HepG2 (cell line): ENCODE results near the gene SLC16A5. TPM values are rescaled to one million over a fixed set of nuclear protein-coding genes. Genes with fewer than 3 reads are reported as not detected.
A peak's percentile ranks its signal among the peaks of the same experiment; 100 is the strongest.

Source experiments
- CCDC6 ChIP-seq: sonication (generic); formaldehyde crosslinking; IDR thresholded peaks from 2 replicates; pipeline ENCODE4 v1.8.1; 2022; ENCODE audit warnings: mild to moderate bottlenecking, missing genetic modification reagents, moderate library complexity
- CEBPB ChIP-seq: IDR thresholded peaks from 2 replicates; pipeline ENCODE4 v1.6.1; 2011; ENCODE audit warnings: low read depth, low read length, improper control_type of control experiment, borderline replicate concordance
- EP300 ChIP-seq, 3 experiments: sonication (generic) in 1 of 3; formaldehyde crosslinking in 1 of 3; IDR thresholded peaks; 2 replicates each; pipeline versions ENCODE4 v1.5.1 to v1.6.1; 2011 to 2020; ENCODE audit warnings: low read depth in 2 of 3, low read length in 2 of 3, borderline replicate concordance in 1 of 3, improper control_type of control experiment in 1 of 3, mild to moderate bottlenecking in 1 of 3, missing genetic modification reagents in 1 of 3, moderate library complexity in 1 of 3
- EZH2 ChIP-seq: conservative IDR thresholded peaks from 2 replicates; pipeline ENCODE4 v1.6.1; 2012; ENCODE audit warnings: mild to moderate bottlenecking, low read depth, low read length, moderate library complexity
- KDM2A ChIP-seq: sonication (generic); formaldehyde crosslinking; IDR thresholded peaks from 2 replicates; pipeline ENCODE4 v1.4.0; 2020; ENCODE audit warnings: low read depth, missing genetic modification reagents, borderline replicate concordance
- MAFK ChIP-seq, 2 experiments: IDR thresholded peaks in 1 of 2; conservative IDR thresholded peaks in 1 of 2; 2 replicates each; pipeline ENCODE4 v1.6.1; 2011; ENCODE audit warnings: improper control_type of control experiment in 2 of 2, low read length in 2 of 2
- MTF1 ChIP-seq: sonication (generic); formaldehyde crosslinking; IDR thresholded peaks from 2 replicates; pipeline ENCODE4 v1.5.0; 2020; ENCODE audit warnings: missing genetic modification reagents
- MXD4 ChIP-seq: IDR thresholded peaks from 2 replicates; pipeline ENCODE4 v1.6.1; 2016; ENCODE audit warnings: mild to moderate bottlenecking, missing biosample characterization, missing genetic modification reagents
- PHF5A ChIP-seq: IDR thresholded peaks from one replicate; pipeline ENCODE4 v1.6.1; 2018; ENCODE audit warnings: low read depth, missing genetic modification reagents; ENCODE audit not compliant: unreplicated experiment
- RBAK ChIP-seq: sonication (generic); formaldehyde crosslinking; IDR thresholded peaks from 2 replicates; pipeline ENCODE4 v1.5.1; 2020; ENCODE audit warnings: mild to moderate bottlenecking, missing genetic modification reagents
- SAFB2 ChIP-seq: sonication (generic); formaldehyde crosslinking; IDR thresholded peaks from 2 replicates; pipeline ENCODE4 v1.5.1; 2020; ENCODE audit warnings: missing genetic modification reagents, low read depth, mild to moderate bottlenecking, borderline replicate concordance
- TARDBP ChIP-seq: sonication (generic); formaldehyde crosslinking; IDR thresholded peaks from 2 replicates; pipeline ENCODE4 v1.8.0; 2022; ENCODE audit warnings: mild to moderate bottlenecking, missing genetic modification reagents
- TOPORS ChIP-seq: sonication (generic); formaldehyde crosslinking; IDR thresholded peaks from 2 replicates; pipeline ENCODE4 v1.8.0; 2023; ENCODE audit warnings: mild to moderate bottlenecking, missing genetic modification reagents
- ZFP36L2 ChIP-seq: sonication (generic); formaldehyde crosslinking; IDR thresholded peaks from 2 replicates; pipeline ENCODE4 v1.4.0; 2020; ENCODE audit warnings: missing genetic modification reagents
- ZKSCAN8 ChIP-seq: IDR thresholded peaks from 2 replicates; pipeline ENCODE4 v1.6.1; 2016; ENCODE audit warnings: borderline replicate concordance, missing genetic modification reagents, missing compliant biosample characterization
- ZNF350 ChIP-seq: sonication (generic); formaldehyde crosslinking; IDR thresholded peaks from 2 replicates; pipeline ENCODE4 v1.4.0; 2020; ENCODE audit warnings: mild to moderate bottlenecking, low read depth, missing genetic modification reagents, borderline replicate concordance
- ZNF446 ChIP-seq: sonication (generic); formaldehyde crosslinking; IDR thresholded peaks from 2 replicates; pipeline ENCODE4 v1.5.0; 2020; ENCODE audit warnings: mild to moderate bottlenecking, missing genetic modification reagents
- ZNF549 ChIP-seq: sonication (generic); formaldehyde crosslinking; IDR thresholded peaks from 2 replicates; pipeline ENCODE4 v1.5.0; 2020; ENCODE audit warnings: missing genetic modification reagents
- ZNF558 ChIP-seq: sonication (generic); formaldehyde crosslinking; IDR thresholded peaks from 2 replicates; pipeline ENCODE4 v1.9.0; 2022; ENCODE audit warnings: mild to moderate bottlenecking, missing genetic modification reagents, borderline replicate concordance
- ZNF619 ChIP-seq: sonication (generic); formaldehyde crosslinking; IDR thresholded peaks from 2 replicates; pipeline ENCODE4 v1.4.0; 2020; ENCODE audit warnings: mild to moderate bottlenecking, missing genetic modification reagents
- ZNF749 ChIP-seq: sonication (generic); formaldehyde crosslinking; IDR thresholded peaks from 2 replicates; pipeline ENCODE4 v1.8.0; 2022; ENCODE audit warnings: mild to moderate bottlenecking, missing genetic modification reagents, moderate library complexity, borderline replicate concordance
- ZNF772 ChIP-seq: sonication (generic); formaldehyde crosslinking; IDR thresholded peaks from 2 replicates; pipeline ENCODE4 v1.5.0; 2020; ENCODE audit warnings: mild to moderate bottlenecking, missing genetic modification reagents
- ZNF792 ChIP-seq: IDR thresholded peaks from 2 replicates; pipeline ENCODE4 v1.6.1; 2016
- polyA plus RNA-seq, 8 experiments: library from polyadenylated mRNA; depleted of rRNA in 3 of 8; stranded (reverse) in 7 of 8; unstranded in 1 of 8; fragments of >200 nt; fragmentation: Illumina TruSeq in 4 of 8; extraction: Trizol in 4 of 8; gene quantifications; 2 replicates each; pipeline versions ENCODE4 v1.2.1 to v1.2.3, GENCODE V29; 2011 to 2016; ENCODE audit warnings: low read depth in 4 of 8, missing spikeins in 1 of 8, mixed read lengths in 1 of 8; ENCODE audit not compliant: insufficient read depth in 1 of 8
- total RNA-seq, 5 experiments: library from RNA; depleted of rRNA; stranded (reverse); fragments of >200 nt; fragmentation: Illumina TruSeq; extraction: Trizol; gene quantifications; 2 replicates each; pipeline ENCODE4 v1.2.3, GENCODE V29; 2016; ENCODE audit warnings: low read depth in 1 of 5
- TF ChIP-seq, protein P1 (sequence below): sonication (generic); formaldehyde crosslinking; IDR thresholded peaks from 2 replicates; pipeline ENCODE4 v1.4.0; 2020; ENCODE audit warnings: missing genetic modification reagents, borderline replicate concordance
- TF ChIP-seq, protein P2 (sequence below): IDR thresholded peaks from 2 replicates; pipeline ENCODE4 v1.6.1; 2016; ENCODE audit warnings: missing genetic modification reagents, missing compliant biosample characterization
- TF ChIP-seq, protein P3 (sequence below): sonication (generic); formaldehyde crosslinking; IDR thresholded peaks from 2 replicates; pipeline ENCODE4 v1.5.1; 2020; ENCODE audit warnings: mild to moderate bottlenecking, missing genetic modification reagents, borderline replicate concordance

SLC16A5 gene
- total and polyA plus RNA-seq, 2 of the 13 experiments (the other 11 are each of a cell fraction or from before 2014, with no cell fraction given), result 0.69 to 5.6 TPM

DNA sequence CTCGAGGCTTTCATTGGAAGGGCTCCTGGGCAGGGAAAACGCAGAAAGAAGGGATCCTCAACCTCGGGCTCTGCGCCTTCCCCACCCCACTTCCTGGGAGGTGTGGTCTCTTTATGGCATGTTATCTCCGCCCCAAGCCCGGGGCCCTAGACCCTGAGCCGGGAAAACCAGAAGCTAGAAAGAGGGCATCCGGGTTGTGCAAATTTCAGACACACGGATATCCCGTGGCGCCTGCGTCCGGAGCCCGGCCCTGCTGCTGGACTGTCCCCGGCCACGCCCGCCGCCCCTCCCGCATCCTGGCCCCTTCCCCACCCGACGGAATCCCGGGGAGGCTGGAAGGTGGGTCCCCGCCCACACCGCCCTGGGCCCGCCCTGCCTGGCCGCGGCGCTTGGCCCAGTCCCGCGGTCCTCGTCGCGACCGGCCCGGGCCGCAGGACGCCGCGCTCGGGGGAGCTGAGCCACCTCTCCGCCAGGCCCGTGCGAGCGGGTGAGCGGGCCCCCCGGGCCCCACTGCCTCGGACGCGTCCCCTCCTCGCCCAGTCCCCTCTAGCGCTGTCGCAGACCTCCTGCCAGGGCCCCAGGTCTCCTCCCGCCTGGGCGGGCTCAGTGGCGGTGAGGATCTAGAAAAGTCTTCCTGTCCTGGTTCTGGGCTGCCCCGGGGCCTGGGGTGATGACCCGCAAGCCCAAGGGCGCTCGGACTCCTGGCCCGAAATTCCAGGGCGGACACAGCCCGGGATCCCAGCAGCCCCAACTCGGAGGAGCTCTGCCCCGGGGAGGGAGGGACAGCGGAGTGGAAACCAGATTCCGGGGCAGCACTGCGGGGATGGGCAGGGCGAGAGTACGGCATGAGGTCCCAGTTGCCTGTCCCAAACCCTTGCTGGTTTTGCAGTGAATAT, at the start of gene SLC16A5 (continued):
- TF ChIP-seq, protein P1, sequence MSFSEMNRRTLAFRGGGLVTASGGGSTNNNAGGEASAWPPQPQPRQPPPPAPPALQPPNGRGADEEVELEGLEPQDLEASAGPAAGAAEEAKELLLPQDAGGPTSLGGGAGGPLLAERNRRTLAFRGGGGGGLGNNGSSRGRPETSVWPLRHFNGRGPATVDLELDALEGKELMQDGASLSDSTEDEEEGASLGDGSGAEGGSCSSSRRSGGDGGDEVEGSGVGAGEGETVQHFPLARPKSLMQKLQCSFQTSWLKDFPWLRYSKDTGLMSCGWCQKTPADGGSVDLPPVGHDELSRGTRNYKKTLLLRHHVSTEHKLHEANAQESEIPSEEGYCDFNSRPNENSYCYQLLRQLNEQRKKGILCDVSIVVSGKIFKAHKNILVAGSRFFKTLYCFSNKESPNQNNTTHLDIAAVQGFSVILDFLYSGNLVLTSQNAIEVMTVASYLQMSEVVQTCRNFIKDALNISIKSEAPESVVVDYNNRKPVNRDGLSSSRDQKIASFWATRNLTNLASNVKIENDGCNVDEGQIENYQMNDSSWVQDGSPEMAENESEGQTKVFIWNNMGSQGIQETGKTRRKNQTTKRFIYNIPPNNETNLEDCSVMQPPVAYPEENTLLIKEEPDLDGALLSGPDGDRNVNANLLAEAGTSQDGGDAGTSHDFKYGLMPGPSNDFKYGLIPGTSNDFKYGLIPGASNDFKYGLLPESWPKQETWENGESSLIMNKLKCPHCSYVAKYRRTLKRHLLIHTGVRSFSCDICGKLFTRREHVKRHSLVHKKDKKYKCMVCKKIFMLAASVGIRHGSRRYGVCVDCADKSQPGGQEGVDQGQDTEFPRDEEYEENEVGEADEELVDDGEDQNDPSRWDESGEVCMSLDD (CRISPR knock-in tag), result no peak
- TF ChIP-seq KDM2A (CRISPR knock-in tag), result peak; percentile 26; the same call in 1 of the 2 replicates
- TF ChIP-seq EZH2, result no peak
- peak; percentile 40; the same call in 1 of the 2 replicates for TF ChIP-seq CEBPB
- TF ChIP-seq, protein P2, sequence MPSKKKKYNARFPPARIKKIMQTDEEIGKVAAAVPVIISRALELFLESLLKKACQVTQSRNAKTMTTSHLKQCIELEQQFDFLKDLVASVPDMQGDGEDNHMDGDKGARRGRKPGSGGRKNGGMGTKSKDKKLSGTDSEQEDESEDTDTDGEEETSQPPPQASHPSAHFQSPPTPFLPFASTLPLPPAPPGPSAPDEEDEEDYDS (CRISPR knock-in tag), result peak; percentile 69
- TF ChIP-seq, protein P3, sequence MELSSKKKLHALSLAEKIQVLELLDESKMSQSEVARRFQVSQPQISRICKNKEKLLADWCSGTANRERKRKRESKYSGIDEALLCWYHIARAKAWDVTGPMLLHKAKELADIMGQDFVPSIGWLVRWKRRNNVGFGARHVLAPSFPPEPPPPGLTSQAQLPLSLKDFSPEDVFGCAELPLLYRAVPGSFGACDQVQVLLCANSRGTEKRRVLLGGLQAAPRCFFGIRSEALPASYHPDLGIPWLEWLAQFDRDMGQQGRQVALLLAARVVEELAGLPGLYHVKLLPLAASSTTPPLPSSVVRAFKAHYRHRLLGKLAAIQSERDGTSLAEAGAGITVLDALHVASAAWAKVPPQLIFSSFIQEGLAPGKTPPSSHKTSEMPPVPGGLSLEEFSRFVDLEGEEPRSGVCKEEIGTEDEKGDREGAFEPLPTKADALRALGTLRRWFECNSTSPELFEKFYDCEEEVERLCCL, result no peak
- peak; percentile 36; the same call in 1 of the 2 replicates for TF ChIP-seq ZNF792 (CRISPR knock-in tag)
- no peak for TF ChIP-seq ZNF446 (CRISPR knock-in tag)
- no peak for TF ChIP-seq ZFP36L2
- peak; percentile 54; the same call in 1 of the 2 replicates for TF ChIP-seq ZNF619 (CRISPR knock-in tag)
- TF ChIP-seq ZNF558 (CRISPR knock-in tag), result no peak
- TF ChIP-seq ZNF350 (CRISPR knock-in tag), result no peak
- no peak for TF ChIP-seq MAFK (conservative IDR thresholded peaks at IDR 0.05 in 1 of 2, IDR thresholded peaks at IDR 0.05 in 1 of 2; ENCODE audit: low read length in 2 of 2)
- no peak for TF ChIP-seq TOPORS
- TF ChIP-seq PHF5A (CRISPR knock-in tag), result peak; percentile 34
- TF ChIP-seq ZNF772 (CRISPR knock-in tag), result no peak
- TF ChIP-seq SAFB2 (CRISPR knock-in tag), result no peak
- no peak for TF ChIP-seq ZNF749 (CRISPR knock-in tag)
- no peak for TF ChIP-seq MXD4
- TF ChIP-seq TARDBP (CRISPR knock-in tag), result no peak
- TF ChIP-seq EP300 (IDR thresholded peaks at IDR 0.05; ENCODE audit: low read depth in 2 of 2, low read length in 2 of 2), result peak in 1 of 2 experiments; percentile 19; a peak in 1 of 4 replicates
- no peak; the same call in 1 of the 2 replicates for TF ChIP-seq EP300 (CRISPR knock-in tag; IDR thresholded peaks at IDR 0.05; ENCODE audit: borderline replicate concordance)
- TF ChIP-seq RBAK (CRISPR knock-in tag), result no peak
- no peak for TF ChIP-seq CCDC6 (CRISPR knock-in tag)
- no peak for TF ChIP-seq ZKSCAN8 (CRISPR knock-in tag)
- no peak for TF ChIP-seq MTF1 (CRISPR knock-in tag)
- no peak for TF ChIP-seq ZNF549 (CRISPR knock-in tag)
